Ammon's horn (tissue), 1 donor: ENCODE results near the gene S100A2.
A peak's percentile ranks its signal among the peaks of the same experiment; 100 is the strongest.

Experiments used
- DNase-seq: peaks from one replicate; pipeline ENCODE4 v3.0.0-alpha.2; 2016; ENCODE audit warnings: low spot score

Gene S100A2

GRCh38 chr1:153565529-153566374 is at the start of gene S100A2:
TSS of gene S100A2 (minus strand) at chr1:153565844. CDS start at chr1:153563877, 1,967 bp downstream.
- no peak for DNase-seq

- DNase-seq = no peak
Observed at GRCh38 chr1:153615406-153615805, 49.8 kb upstream of the S100A2 start.

GRCh38 chr1:153614906-153615305 is 49.3 kb upstream of the S100A2 start:
- no peak for DNase-seq

- no peak for DNase-seq
Observed at GRCh38 chr1:153614189-153614900, 48.7 kb upstream of the S100A2 start.

GRCh38 chr1:153613406-153613805 is 47.8 kb upstream of the S100A2 start:
- DNase-seq = no peak

- DNase-seq = no peak
Observed at GRCh38 chr1:153612755-153613331, 47.2 kb upstream of the S100A2 start, which contains the start of gene S100A16. TSS of gene S100A16 (minus strand) at chr1:153613137. CDS start at chr1:153608151, 4,986 bp downstream.

GRCh38 chr1:153612111-153612754 is 46.6 kb upstream of the S100A2 start:
- DNase-seq = no peak

GRCh38 chr1:153611356-153611755 is 45.7 kb upstream of the S100A2 start:
- no peak for DNase-seq

GRCh38 chr1:153610811-153611301 is 45.2 kb upstream of the S100A2 start:
- DNase-seq = no peak

- DNase-seq = no peak
Observed at GRCh38 chr1:153610334-153610733, 44.7 kb upstream of the S100A2 start.

GRCh38 chr1:153609585-153609907 is 43.9 kb upstream of the S100A2 start:
- DNase-seq = no peak

GRCh38 chr1:153608742-153609584 is 43.3 kb upstream of the S100A2 start:
- peak; percentile 82 for DNase-seq

GRCh38 chr1:153608089-153608682 is 42.5 kb upstream of the S100A2 start:
- no peak for DNase-seq

GRCh38 chr1:153607381-153607780 is 41.7 kb upstream of the S100A2 start:
- no peak for DNase-seq

- no peak for DNase-seq
Observed at GRCh38 chr1:153606194-153606593, 40.5 kb upstream of the S100A2 start.

- DNase-seq = no peak
Observed at GRCh38 chr1:153602749-153603148, 37.1 kb upstream of the S100A2 start.

GRCh38 chr1:153599847-153600246 is 34.2 kb upstream of the S100A2 start:
- DNase-seq = no peak

GRCh38 chr1:153598309-153599172 is 32.9 kb upstream of the S100A2 start:
- peak; percentile 37 for DNase-seq

- DNase-seq = no peak
Observed at GRCh38 chr1:153597206-153597605, 31.6 kb upstream of the S100A2 start.

- DNase-seq = peak; percentile 45
Observed at GRCh38 chr1:153592748-153593147, 27.1 kb upstream of the S100A2 start.
